ENCODE results near the gene MYL12B. TPM values are rescaled to one million over a fixed set of nuclear protein-coding genes. Genes with fewer than 3 reads are reported as not detected.

The MYL12B gene
- polyA plus RNA-seq, 2 of the 4 experiments (the other 2 are of a cell fraction): 419 to 498 TPM

DNA sequence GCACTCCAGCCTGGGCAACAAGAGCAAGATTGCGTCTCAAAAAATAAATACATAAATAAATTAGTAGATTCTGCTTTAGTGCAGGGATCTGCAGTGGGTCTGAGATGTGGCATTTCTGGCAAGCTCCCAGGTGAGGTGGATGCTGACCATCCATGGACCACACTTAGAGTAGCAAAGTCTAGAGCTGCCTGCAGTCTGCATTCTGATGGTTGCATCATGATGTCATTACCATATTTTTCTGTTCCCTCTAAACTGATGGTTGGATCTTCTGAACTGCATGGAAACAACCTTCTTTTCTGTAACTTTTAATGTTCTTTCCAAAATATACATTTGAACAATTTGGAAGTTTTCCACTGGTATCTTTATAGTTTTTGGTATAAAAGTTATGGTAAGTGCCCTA is 42.9 kb downstream of the MYL12B start:
- Histone ChIP-seq H3K27ac (no peak overlapping the region), H3K4me3 (no peak overlapping the region), H3K4me2 (no peak overlapping the region), H3K9me3 (no peaks in the 10 kb centered on the region), H3K4me1 (no peaks in the 10 kb centered on the region)
- DNase-seq (ENCODE audit: low read depth in 1 of 2, low spot score in 1 of 2): no peak
- no peak for ATAC-seq
- 88% methylated on average over 1 of the region's 1 CpG for WGBS (ENCODE audit: missing lambda C conversion rate)
- no peak for FAIRE-seq
- CTCF ChIA-PET: interaction anchor here (1.1 kb wide), 1 partner anchor 361 kb away, joined by 4 read pairs; no protein-coding TSS in a partner anchor
- POLR2A ChIA-PET: no interaction called here
- TF ChIP-seq TFCP2L1 (CRISPR knock-in tag; IDR thresholded peaks at IDR 0.05): no peak
- TF ChIP-seq RAD21 (conservative IDR thresholded peaks at IDR 0.05 in 1 of 2, IDR thresholded peaks at IDR 0.05 in 1 of 2): no peak
- TF ChIP-seq, protein P1, sequence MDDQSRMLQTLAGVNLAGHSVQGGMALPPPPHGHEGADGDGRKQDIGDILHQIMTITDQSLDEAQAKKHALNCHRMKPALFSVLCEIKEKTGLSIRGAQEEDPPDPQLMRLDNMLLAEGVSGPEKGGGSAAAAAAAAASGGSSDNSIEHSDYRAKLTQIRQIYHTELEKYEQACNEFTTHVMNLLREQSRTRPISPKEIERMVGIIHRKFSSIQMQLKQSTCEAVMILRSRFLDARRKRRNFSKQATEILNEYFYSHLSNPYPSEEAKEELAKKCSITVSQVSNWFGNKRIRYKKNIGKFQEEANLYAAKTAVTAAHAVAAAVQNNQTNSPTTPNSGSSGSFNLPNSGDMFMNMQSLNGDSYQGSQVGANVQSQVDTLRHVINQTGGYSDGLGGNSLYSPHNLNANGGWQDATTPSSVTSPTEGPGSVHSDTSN (IDR thresholded peaks at IDR 0.05): no peak
- TF ChIP-seq EP300 (IDR thresholded peaks at IDR 0.05): no peak
- no peak for TF ChIP-seq CBX2 (IDR thresholded peaks at IDR 0.05; ENCODE audit: borderline replicate concordance, low read depth)
- TF ChIP-seq MYC (IDR thresholded peaks at IDR 0.05; ENCODE audit: borderline replicate concordance, low read length): no peak
- TF ChIP-seq SMC3 (IDR thresholded peaks at IDR 0.05): no peak
- TF ChIP-seq, protein P2, sequence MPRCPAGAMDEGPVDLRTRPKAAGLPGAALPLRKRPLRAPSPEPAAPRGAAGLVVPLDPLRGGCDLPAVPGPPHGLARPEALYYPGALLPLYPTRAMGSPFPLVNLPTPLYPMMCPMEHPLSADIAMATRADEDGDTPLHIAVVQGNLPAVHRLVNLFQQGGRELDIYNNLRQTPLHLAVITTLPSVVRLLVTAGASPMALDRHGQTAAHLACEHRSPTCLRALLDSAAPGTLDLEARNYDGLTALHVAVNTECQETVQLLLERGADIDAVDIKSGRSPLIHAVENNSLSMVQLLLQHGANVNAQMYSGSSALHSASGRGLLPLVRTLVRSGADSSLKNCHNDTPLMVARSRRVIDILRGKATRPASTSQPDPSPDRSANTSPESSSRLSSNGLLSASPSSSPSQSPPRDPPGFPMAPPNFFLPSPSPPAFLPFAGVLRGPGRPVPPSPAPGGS (IDR thresholded peaks at IDR 0.05): no peak
- no peak for TF ChIP-seq NR3C1 (IDR thresholded peaks at IDR 0.05)
- TF ChIP-seq RFX5 (IDR thresholded peaks at IDR 0.05): no peak
- TF ChIP-seq BHLHE40 (IDR thresholded peaks at IDR 0.05; ENCODE audit: low read depth, low read length): no peak
- TF ChIP-seq ZC3H11A (IDR thresholded peaks at IDR 0.05): no peak
- no peak for TF ChIP-seq EHF (CRISPR knock-in tag; IDR thresholded peaks at IDR 0.05)
- TF ChIP-seq KDM5A (IDR thresholded peaks at IDR 0.05): no peak
- no peak for TF ChIP-seq E2F6 (IDR thresholded peaks at IDR 0.05; ENCODE audit: borderline replicate concordance, low read depth)
- no peak for TF ChIP-seq ATOH8 (CRISPR knock-in tag; IDR thresholded peaks at IDR 0.05; ENCODE audit: low read depth)

- TF ChIP-seq ZSCAN20 (CRISPR knock-in tag; IDR thresholded peaks at IDR 0.05): no peak
- TF ChIP-seq HOXB5 (CRISPR knock-in tag; IDR thresholded peaks at IDR 0.05): no peak
- TF ChIP-seq HOXB13 (CRISPR knock-in tag; IDR thresholded peaks at IDR 0.05; ENCODE audit: low read depth): no peak
- TF ChIP-seq SMC3 (IDR thresholded peaks at IDR 0.05): no peak
- TF ChIP-seq SREBF2 (IDR thresholded peaks at IDR 0.05): no peak
- no peak for TF ChIP-seq NR3C1 (IDR thresholded peaks at IDR 0.05)
- TF ChIP-seq EP300 (IDR thresholded peaks at IDR 0.05): no peak
- TF ChIP-seq, protein P3, sequence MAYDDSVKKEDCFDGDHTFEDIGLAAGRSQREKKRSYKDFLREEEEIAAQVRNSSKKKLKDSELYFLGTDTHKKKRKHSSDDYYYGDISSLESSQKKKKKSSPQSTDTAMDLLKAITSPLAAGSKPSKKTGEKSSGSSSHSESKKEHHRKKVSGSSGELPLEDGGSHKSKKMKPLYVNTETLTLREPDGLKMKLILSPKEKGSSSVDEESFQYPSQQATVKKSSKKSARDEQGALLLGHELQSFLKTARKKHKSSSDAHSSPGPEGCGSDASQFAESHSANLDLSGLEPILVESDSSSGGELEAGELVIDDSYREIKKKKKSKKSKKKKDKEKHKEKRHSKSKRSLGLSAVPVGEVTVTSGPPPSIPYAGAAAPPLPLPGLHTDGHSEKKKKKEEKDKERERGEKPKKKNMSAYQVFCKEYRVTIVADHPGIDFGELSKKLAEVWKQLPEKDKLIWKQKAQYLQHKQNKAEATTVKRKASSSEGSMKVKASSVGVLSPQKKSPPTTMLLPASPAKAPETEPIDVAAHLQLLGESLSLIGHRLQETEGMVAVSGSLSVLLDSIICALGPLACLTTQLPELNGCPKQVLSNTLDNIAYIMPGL (CRISPR knock-in tag; IDR thresholded peaks at IDR 0.05; ENCODE audit: borderline replicate concordance): no peak
- H3K9me3 ChIP-seq: no peaks in the 10 kb centered on the region
- FAIRE-seq: no peak
- H3K4me1 ChIP-seq: no peaks in the 10 kb centered on the region
- peak in 1 of 2 experiments; percentile 25 for DNase-seq (ENCODE audit: low read depth in 1 of 2, low spot score in 1 of 2)
- ChIA-PET POLR2A (interaction anchor here (0.6 kb wide), 1 partner anchor 142 kb away, joined by 3 read pairs; no protein-coding TSS in a partner anchor), CTCF (interaction anchor here (0.6 kb wide), 1 partner anchor 8 kb away, joined by 3 read pairs; no protein-coding TSS in a partner anchor)
- ATAC-seq: peak; percentile 24 to 57; a peak in 4 of 6 replicates
- 74% methylated on average over 7 of the region's 7 CpGs for WGBS (ENCODE audit: missing lambda C conversion rate)
- H3K4me2 ChIP-seq: no peak overlapping the region
- H3K27ac ChIP-seq: peak overlapping the region in 1 of 2 experiments; percentile 28; a peak in 1 of 6 replicates
- no peak overlapping the region for H3K4me3 ChIP-seq
These were observed 43.4 kb downstream of the MYL12B start for GRCh38 chr18:3305354-3305762.
